HG02938 (cell line): ENCODE data around the gene HAGHL.

Experiments used
- ATAC-seq: cut with Tn5 transposase; IDR thresholded peaks from one replicate; pipeline ENCODE4 v1.9.1; 2021; ENCODE audit warnings: mild to moderate bottlenecking, moderate library complexity; ENCODE audit not compliant: unreplicated experiment

HAGHL gene

GRCh38 chr16:726438-727290, at the start of gene HAGHL, which contains the start of gene CCDC78:
Gene HAGHL, plus strand, starts transcription at chr16:727106. Its CDS starts 404 bp downstream, at chr16:727510.
Gene CCDC78, minus strand, starts transcription at chr16:726443. Its CDS starts 76 bp downstream, at chr16:726367.
- no peak for ATAC-seq

DNA sequence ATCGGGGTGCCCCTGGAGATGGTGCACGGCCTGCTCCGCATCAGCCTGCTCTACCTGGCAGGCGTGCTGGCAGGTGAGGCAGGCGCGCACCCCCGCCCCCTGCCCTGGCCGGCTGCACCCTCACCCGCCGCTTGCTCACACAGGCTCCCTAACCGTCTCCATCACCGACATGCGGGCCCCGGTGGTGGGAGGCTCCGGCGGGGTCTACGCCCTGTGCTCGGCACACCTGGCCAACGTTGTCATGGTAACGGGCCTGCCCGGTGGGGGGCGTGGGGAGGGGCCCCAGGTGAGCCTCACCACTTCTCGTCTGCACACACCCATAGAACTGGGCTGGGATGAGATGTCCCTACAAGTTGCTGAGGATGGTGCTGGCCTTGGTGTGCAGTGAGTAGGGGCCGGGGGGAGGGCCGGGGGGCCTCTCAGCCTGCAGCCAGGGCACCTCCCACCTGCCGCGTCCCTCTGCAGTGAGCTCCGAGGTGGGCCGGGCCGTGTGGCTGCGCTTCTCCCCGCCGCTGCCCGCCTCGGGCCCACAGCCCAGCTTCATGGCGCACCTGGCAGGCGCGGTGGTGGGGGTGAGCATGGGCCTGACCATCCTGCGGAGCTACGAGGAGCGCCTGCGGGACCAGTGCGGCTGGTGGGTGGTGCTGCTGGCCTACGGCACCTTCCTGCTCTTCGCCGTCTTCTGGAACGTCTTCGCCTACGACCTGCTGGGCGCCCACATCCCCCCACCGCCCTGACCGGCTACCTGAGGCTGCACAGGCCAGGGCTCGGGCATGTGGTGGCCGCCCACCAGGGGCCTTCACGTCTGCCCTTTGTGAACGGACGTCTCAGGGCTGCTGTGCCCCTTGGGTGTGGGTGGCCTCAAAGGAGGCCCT, 49.4 kb upstream of the HAGHL start:
- no peak for ATAC-seq

DNA sequence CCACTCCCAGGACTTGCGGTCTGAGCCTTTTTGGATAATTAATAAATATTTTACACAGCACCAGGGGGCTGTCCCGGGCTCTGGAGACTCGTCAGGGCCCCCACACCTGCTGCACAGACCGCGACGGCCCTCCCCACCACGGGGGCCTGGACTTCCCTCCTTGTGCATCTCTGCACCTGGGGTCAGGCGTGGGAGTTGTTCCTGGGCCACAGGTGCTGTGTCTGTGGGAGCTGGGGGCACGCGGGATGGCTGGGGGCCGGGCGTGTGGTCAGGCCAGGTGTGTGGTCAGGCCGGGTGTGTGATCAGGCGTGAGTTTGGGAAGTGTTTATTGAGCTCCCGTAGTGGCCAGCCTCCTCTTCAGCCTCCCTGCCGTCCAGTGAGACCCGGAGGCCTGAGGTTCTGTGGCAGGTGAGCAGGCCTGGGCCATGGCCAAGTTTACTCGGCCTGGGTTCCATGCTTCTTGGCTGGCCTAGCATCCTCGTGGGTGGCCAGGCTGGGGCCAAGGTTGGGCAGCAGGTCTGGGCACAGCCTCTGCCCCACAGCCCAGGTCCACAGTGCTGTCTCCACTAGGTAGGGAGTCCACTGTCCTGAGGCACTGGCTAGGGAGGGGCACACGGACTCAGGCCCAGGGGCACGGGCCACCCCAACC, 48.6 kb upstream of the HAGHL start:
- no peak for ATAC-seq

GRCh38 chr16:678858-679813, 47.8 kb upstream of the HAGHL start:
- no peak for ATAC-seq

- ATAC-seq, result no peak
Measured at GRCh38 chr16:679814-680624, 46.9 kb upstream of the HAGHL start, which contains the start of gene STUB1. Gene STUB1, plus strand, starts transcription at chr16:680410. Its CDS starts 116 bp downstream, at chr16:680526.

DNA sequence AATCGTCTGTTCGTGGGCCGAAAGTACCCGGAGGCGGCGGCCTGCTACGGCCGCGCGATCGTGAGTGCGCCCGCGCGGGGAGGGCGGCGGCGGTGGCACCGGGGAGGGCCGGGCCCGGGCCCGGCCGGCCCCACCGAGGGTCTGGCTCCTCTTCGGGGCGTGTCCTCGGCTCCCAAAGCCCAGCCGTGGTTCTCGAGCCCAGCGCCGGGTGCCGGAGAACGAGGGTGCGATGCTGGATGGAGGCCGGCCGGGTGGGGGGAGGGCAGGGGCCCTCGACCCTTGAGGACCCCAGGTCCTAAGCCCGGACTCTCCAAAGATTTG, 46.3 kb upstream of the HAGHL start:
- no peak for ATAC-seq

DNA sequence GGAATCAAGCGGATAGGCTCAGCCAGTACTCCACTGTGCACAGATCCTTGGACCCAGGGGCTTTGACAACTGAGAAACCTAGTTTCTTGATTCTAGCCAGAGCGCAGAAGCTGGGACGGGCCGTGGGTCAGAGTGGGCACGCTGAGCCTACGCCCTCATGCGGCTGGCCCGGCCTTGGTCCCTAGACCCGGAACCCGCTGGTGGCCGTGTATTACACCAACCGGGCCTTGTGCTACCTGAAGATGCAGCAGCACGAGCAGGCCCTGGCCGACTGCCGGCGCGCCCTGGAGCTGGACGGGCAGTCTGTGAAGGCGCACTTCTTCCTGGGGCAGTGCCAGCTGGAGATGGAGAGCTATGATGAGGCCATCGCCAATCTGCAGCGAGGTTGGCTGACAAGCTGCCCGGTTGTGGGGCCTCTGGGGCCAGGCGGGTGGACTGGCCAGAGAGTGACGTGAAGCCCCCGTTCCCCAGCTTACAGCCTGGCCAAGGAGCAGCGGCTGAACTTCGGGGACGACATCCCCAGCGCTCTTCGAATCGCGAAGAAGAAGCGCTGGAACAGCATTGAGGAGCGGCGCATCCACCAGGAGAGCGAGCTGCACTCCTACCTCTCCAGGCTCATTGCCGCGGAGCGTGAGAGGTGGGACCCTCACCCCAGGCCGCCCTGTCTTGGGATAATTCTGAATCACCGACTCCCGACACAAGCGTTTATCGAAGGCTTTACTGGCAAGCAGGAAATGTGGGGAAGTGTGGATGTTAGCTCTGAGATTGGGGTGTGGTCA, 45.8 kb upstream of the HAGHL start:
- ATAC-seq, result no peak

DNA sequence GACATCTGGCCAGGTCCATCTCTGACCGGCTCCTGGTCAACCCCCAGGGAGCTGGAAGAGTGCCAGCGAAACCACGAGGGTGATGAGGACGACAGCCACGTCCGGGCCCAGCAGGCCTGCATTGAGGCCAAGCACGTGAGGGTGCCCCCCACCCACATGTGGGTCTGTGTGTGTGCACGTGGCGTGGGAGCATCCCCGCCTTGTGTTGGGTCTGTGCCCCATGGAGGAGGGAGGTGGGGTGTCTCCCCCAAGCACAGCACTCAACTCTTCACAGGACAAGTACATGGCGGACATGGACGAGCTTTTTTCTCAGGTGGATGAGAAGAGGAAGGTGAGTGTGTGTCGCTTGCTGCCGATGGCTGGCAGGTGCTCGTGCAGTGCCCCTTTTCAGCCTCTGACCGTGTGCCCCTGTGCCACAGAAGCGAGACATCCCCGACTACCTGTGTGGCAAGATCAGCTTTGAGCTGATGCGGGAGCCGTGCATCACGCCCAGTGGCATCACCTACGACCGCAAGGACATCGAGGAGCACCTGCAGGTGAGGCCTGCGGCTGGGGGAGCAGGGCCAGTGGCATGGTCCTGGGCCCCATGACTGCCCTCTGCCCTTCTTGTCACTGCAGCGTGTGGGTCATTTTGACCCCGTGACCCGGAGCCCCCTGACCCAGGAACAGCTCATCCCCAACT, 45.0 kb upstream of the HAGHL start:
- no peak for ATAC-seq

GRCh38 chr16:682493-683395, 44.2 kb upstream of the HAGHL start:
- ATAC-seq, result no peak

- ATAC-seq, result peak; percentile 6
Measured at GRCh38 chr16:683396-684070, 43.4 kb upstream of the HAGHL start.

DNA sequence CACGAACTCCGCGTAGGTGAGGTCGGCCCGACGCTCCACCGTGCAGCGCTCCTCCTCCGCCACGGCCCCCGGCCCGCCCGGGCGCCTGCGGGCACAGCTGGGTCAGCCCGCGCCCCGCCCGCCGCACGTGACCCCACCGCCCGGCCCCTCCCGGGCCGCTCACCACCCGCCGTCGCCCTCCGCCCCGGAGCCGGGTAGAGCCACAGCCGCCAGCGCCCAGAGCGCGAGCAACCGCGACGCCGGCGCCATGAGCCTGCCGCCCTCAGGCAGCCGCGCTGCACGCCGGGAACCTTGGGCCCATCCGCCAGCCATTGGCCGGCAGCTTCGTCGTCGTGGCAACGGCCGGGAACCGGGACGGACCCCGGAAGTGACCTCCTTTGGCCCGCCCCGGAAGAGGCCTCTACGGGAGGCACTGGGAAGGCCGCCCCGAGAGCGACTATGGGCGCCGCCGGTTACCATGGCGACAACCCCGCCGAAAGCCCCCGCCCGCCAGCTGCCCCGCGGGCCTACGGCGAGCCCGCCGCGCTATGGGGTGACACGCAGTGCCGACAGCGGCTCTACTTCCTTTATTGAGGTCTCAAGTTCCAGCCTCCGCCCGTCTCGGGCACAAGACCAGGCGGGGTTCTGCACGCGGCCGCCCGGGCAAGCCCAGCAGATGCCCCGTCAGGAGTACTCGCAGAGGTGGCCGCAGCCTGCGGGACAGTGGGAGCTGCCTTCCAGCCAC, 42.7 kb upstream of the HAGHL start, which contains the start of gene JMJD8:
Gene JMJD8 (minus strand): TSS at position 264 of the 724 bp plus-strand sequence. CDS start 15 bp downstream, at position 249.
- peak; percentile 54 for ATAC-seq

DNA sequence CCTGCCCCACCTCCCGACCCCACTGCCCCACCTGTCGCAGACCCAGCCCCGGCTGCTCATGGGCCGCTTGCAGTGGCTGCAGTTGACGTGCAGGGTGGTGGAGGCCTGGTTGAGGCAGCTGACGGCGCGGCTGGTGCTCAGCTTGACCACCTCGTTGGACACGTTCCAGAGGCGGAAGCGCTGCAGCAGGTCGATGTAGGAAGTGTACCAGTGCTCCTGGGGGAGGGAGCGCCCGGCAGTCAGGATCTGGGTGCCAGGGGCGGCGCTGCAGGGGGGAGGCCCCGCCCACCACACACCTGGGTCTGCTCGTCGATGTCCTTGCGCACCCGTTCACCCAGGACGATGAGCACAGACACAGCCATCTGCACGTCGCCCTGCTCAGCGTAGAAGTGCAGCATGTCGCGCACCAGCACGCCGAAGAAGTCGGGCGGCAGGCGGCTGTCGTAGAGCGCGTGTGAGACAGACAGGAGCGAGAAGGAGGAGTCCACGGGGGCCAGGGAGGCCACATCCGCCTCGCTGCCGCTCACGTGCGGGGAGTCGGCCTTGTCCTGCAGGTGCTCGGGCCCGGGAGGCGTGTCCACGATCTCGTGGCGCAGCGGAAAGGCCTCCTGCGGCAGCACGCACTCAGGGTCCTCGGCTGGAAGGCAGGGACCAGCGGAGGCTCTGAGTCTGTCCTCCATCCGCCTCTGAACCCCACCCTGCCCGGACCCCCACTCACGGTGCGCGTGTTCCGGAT, 41.8 kb upstream of the HAGHL start:
- no peak for ATAC-seq

DNA sequence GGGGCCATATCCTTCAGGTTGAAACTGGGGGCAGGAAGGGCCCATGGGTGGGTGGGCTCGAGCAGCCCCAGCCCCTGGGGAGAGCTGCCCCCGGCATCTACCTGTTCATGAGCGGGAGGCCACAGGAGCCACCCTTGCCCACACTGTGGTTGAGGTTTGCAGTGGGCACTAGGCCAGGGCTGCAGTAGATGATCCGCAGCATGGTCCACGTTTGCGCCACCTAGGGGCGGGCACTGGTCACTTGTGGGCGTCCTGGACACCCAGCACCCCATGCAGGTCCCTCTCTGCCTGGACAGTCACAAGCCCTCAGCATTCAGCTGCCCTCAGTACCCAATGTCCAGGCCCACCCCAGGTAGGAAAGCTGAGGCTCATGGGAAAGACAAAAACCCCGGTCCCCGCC, 40.9 kb upstream of the HAGHL start:
- ATAC-seq, result no peak

GRCh38 chr16:686459-687260, 40.2 kb upstream of the HAGHL start:
- ATAC-seq, result no peak
